Measurements from ENCODE around the gene CTSZ. TPM values are rescaled to one million over a fixed set of nuclear protein-coding genes. Genes with fewer than 3 reads are reported as not detected.
A peak's percentile ranks its signal among the peaks of the same experiment; 100 is the strongest.

The CTSZ gene
- polyA plus RNA-seq, 3 donors, result 62.6 to 755 (median 86.4) TPM

GRCh38 chr20:59015411-59015810, 8.4 kb upstream of the CTSZ start:
- no peak for TF ChIP-seq CTCF (IDR thresholded peaks at IDR 0.05)
- no peak overlapping the region for H3K27ac ChIP-seq (ENCODE audit: low read depth in 1 of 2, low read length in 2 of 2)
- H3K9me3 ChIP-seq (replicated peaks in 1 of 2; ENCODE audit: control insufficient read depth in 1 of 2, insufficient read depth in 1 of 2, low read length in 2 of 2), result no peaks in the 10 kb centered on the region
- H3K4me1 ChIP-seq (ENCODE audit: control insufficient read depth in 1 of 2, insufficient read depth in 2 of 2, low read length in 2 of 2), result peaks cover 12 to 19% of the 10 kb centered on the region in 2 donors
- peaks cover 27 to 39% of the 10 kb centered on the region in 2 donors for H3K36me3 Mint-ChIP-seq
- no peak overlapping the region for H3K9ac ChIP-seq (ENCODE audit: insufficient read depth, low read length, poor library complexity, severe bottlenecking)
- no peak overlapping the region for H3K4me3 Mint-ChIP-seq
- intact Hi-C loops (cut with micrococcal nuclease), result no loop called here
- H3K4me1 Mint-ChIP-seq, result peaks cover 37% of the 10 kb centered on the region
- no peak overlapping the region for H3K4me2 ChIP-seq (replicated peaks; ENCODE audit: extremely low read depth, low read length, poor library complexity, severe bottlenecking)
- peaks cover 8 to 20% (median 11%) of the 10 kb centered on the region in 3 donors for H3K27me3 Mint-ChIP-seq (ENCODE audit: low read depth in 3 of 3)
- no peaks in the 10 kb centered on the region for H3K27me3 ChIP-seq (ENCODE audit: control insufficient read depth in 2 of 2, insufficient read depth in 2 of 2, low read length in 2 of 2)
- no peak overlapping the region for H3K4me3 ChIP-seq (replicated peaks in 1 of 3; ENCODE audit: low read depth in 2 of 3, low read length in 3 of 3)
- H3K79me2 ChIP-seq (ENCODE audit: insufficient read depth, low read length), result no peaks in the 10 kb centered on the region
- no peak overlapping the region for H2AFZ ChIP-seq (ENCODE audit: insufficient read depth, low read depth, low read length, poor library complexity, severe bottlenecking)
- no peaks in the 10 kb centered on the region for H3K9me3 Mint-ChIP-seq
- DNase-seq, result no peak
- H4K20me1 ChIP-seq (ENCODE audit: insufficient read depth, low read length), result peaks cover 12% of the 10 kb centered on the region
- H3K36me3 ChIP-seq (replicated peaks in 1 of 2; ENCODE audit: control insufficient read depth in 1 of 2, insufficient read depth in 2 of 2, low read length in 2 of 2), result peaks cover 0 to 9% of the 10 kb centered on the region in 2 donors
- WGBS (ENCODE audit: insufficient coverage), result 99% methylated on average over 14 of the region's 16 CpGs
- H3K27ac Mint-ChIP-seq, result no peak overlapping the region

- Mint-ChIP-seq H3K4me3 (peak overlapping the region in 1 of 2 donors; percentile 23), H3K27ac (no peak overlapping the region), H3K9me3 (no peaks in the 10 kb centered on the region), H3K36me3 (peaks cover 27 to 39% of the 10 kb centered on the region in 2 donors), H3K4me1 (peaks cover 37% of the 10 kb centered on the region), H3K27me3 (ENCODE audit: low read depth in 3 of 3) (peaks cover 8 to 21% (median 11%) of the 10 kb centered on the region in 3 donors)
- Histone ChIP-seq H3K4me2 (replicated peaks; ENCODE audit: extremely low read depth, low read length, poor library complexity, severe bottlenecking) (no peak overlapping the region), H3K9me3 (replicated peaks in 1 of 2; ENCODE audit: control insufficient read depth in 1 of 2, insufficient read depth in 1 of 2, low read length in 2 of 2) (no peaks in the 10 kb centered on the region), H3K4me3 (replicated peaks in 1 of 3; ENCODE audit: low read depth in 2 of 3, low read length in 3 of 3) (no peak overlapping the region), H3K27ac (ENCODE audit: low read depth in 1 of 2, low read length in 2 of 2) (no peak overlapping the region), H4K20me1 (ENCODE audit: insufficient read depth, low read length) (peaks cover 12% of the 10 kb centered on the region), H3K9ac (ENCODE audit: insufficient read depth, low read length, poor library complexity, severe bottlenecking) (no peak overlapping the region), H3K27me3 (ENCODE audit: control insufficient read depth in 2 of 2, insufficient read depth in 2 of 2, low read length in 2 of 2) (no peaks in the 10 kb centered on the region), H3K36me3 (replicated peaks in 1 of 2; ENCODE audit: control insufficient read depth in 1 of 2, insufficient read depth in 2 of 2, low read length in 2 of 2) (peaks cover 0 to 9% of the 10 kb centered on the region in 2 donors), H2AFZ (ENCODE audit: insufficient read depth, low read depth, low read length, poor library complexity, severe bottlenecking) (no peak overlapping the region), H3K79me2 (ENCODE audit: insufficient read depth, low read length) (no peaks in the 10 kb centered on the region), H3K4me1 (ENCODE audit: control insufficient read depth in 1 of 2, insufficient read depth in 2 of 2, low read length in 2 of 2) (peaks cover 12 to 19% of the 10 kb centered on the region in 2 donors)
- no peak for TF ChIP-seq CTCF (IDR thresholded peaks at IDR 0.05)
- intact Hi-C loops (cut with micrococcal nuclease), result no loop called here
- 78% methylated on average over 17 of the region's 17 CpGs for WGBS (ENCODE audit: insufficient coverage)
- DNase-seq, result no peak
Measured at GRCh38 chr20:59014680-59015389, 7.8 kb upstream of the CTSZ start.

All from CD14-positive monocyte (primary cell).